Right cardiac atrium (tissue), 5 donors: ENCODE data around the gene ELOVL2. TPM values are rescaled to one million over a fixed set of nuclear protein-coding genes. Genes with fewer than 3 reads are reported as not detected.
"Not testable (repeated sequence)": the region's sequence is repeated elsewhere in the genome, so short reads cannot be mapped to it uniquely, and the experiment has no call there.

Experiments used
- ATAC-seq, 2 donors: fragments of 200-7000 bp; cut with Tn5 transposase; one replicate each; pipeline versions ENCODE4 v1.8.0 to v1.9.1; 2020; ENCODE audit warnings: moderate library complexity in 2 of 2, mild to moderate bottlenecking in 1 of 2
- DNase-seq, 3 donors: peaks; one replicate each; pipeline ENCODE4 v3.0.0-alpha.2; 2020
- H3K27ac ChIP-seq: one replicate; pipeline ENCODE4 v1.5.1; 2013; ENCODE audit warnings: mild to moderate bottlenecking, low read length, control low read depth, moderate library complexity
- H3K27me3 ChIP-seq: one replicate; pipeline ENCODE4 v1.6.1; 2013; ENCODE audit not compliant: control insufficient read depth, insufficient read depth
- H3K4me1 ChIP-seq: one replicate; pipeline ENCODE4 v1.6.1; 2013; ENCODE audit warnings: low read length; ENCODE audit not compliant: control insufficient read depth, insufficient read depth
- H3K4me3 ChIP-seq: one replicate; pipeline ENCODE4 v1.5.1; 2013; ENCODE audit warnings: low read length, control low read depth
- H3K9me3 ChIP-seq: one replicate; pipeline ENCODE4 v1.6.1; 2013; ENCODE audit warnings: low read length; ENCODE audit not compliant: control insufficient read depth
- WGBS: extraction: QIAGEN DNeasy Blood & Tissue Kit; methylation state at CpG from one replicate; pipeline ENCODE4 v1.1.7; 2013; 5-methylcytosine and 5-hydroxymethylcytosine counted together
- intact Hi-C, 4 donors: fragments of 100-400 bp; cut with DNase I; formaldehyde crosslinking; loops; one replicate each; pipeline versions ENCODE4 v1.11.0 to v1.14.0; 2022 to 2023
- long read RNA-seq, 4 donors: library from polyadenylated mRNA; unstranded; transcript quantifications; one replicate each; pipeline ENCODE4 v2.0.0, GENCODE V29; 2020 to 2021
- polyA plus RNA-seq: library from polyadenylated mRNA; stranded (reverse); fragments of 200-250 nt; gene quantifications from one replicate; pipeline ENCODE4 v1.2.3, GENCODE V29; 2013
- total RNA-seq, 4 donors: library from RNA; stranded (reverse); fragmentation: NEBNext Ultra II Directional; extraction: Animal tissue kit (Norgen Biotek cat#: 25700); gene quantifications; one replicate each; pipeline ENCODE4 v1.2.1, GENCODE V29; 2021
- donor health status: healthy with polysubstance abuse.
- donor health status: DM: no; HTN: yes; CAD: no.
- donor health status: DM: no; HTN: no; CAD: no.
- donor health status: DM: no; HTN: yes; CAD: no; lungs with severe emphysema.
- donor health status: DM: yes; HTN: yes; CAD: no.

Gene ELOVL2
- total RNA-seq, result 1 to 10 TPM in 2 of 4 donors, under 1 TPM in 2; 0.61 to 1.3 (median 0.97) TPM
- 1.4 TPM for polyA plus RNA-seq
- long read RNA-seq, donor 1, result 0 reads
- long read RNA-seq, donor 2, partial matches to known transcripts, result 0 of 1 reads
- long read RNA-seq, donor 2, other reads (novel, unspliced or antisense), result 0 of 1 reads
- long read RNA-seq, donor 3, partial matches to known transcripts, result 0 of 2 reads
- long read RNA-seq, donor 3, other reads (novel, unspliced or antisense), result 2 of 2 reads
- long read RNA-seq, donor 4, partial matches to known transcripts, result 0 of 2 reads
- long read RNA-seq, donor 4, other reads (novel, unspliced or antisense), result 1 of 2 reads

DNA sequence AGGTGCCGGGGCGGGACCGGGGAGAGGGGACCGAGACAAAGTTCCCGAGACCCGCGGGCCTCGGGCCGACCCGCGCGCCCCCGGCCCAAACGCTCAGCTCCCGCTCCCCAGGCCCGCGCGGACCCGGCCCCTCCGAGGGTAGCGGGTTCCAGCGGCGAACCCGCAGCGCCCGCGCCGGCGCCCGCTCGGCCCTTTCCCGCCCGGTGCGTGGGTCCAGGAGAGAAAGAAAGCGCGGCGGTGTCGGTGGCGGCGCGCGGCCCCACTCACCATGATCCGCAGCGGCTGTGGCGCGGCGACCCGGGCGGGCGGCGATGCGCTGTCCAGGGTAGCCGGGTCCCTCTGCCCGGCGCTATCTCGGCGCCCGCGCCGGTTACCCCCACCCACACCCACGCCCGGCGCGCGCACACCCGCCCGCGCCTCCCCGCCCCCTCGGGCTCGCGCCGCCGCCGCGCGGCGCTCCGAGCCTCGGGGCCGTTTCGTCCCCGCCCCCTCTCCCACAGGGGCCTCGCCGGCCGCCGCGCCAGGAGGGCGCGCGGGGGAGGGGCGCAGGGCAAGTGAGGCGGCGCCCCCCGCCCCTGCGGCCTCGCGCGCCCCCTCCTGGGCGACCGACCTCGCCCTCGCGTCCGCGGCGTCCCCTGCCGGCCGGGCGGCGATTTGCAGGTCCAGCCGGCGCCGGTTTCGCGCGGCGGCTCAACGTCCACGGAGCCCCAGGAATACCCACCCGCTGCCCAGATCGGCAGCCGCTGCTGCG, at the start of gene ELOVL2:
Gene ELOVL2, minus strand, starts transcription at position 345 of the 751 bp plus-strand sequence. Its CDS starts 75 bp downstream, at position 270.
- H3K27ac ChIP-seq, result no peak within 1 kb of the TSS

GRCh38 chr6:11093376-11093625, 49.2 kb upstream of the ELOVL2 start:
- no peaks in the 10 kb centered on the region for H3K9me3 ChIP-seq
- H3K4me1 ChIP-seq, result peaks cover 2% of the 10 kb centered on the region
- under 1% methylated on average over 17 of the region's 17 CpGs for WGBS
- peak overlapping the region; percentile 67 for H3K27ac ChIP-seq
- H3K4me3 ChIP-seq, result peak overlapping the region; percentile 87
- ATAC-seq (peak; percentile 11 to 12), DNase-seq (no peak)
- intact Hi-C loops, result no loop called here
- no peaks in the 10 kb centered on the region for H3K27me3 ChIP-seq

More for the DNA sequence above, at the start of gene ELOVL2:
- Histone ChIP-seq H3K4me1 (no peaks in the 10 kb centered on the region), H3K27me3 (no peaks in the 10 kb centered on the region), H3K4me3 (peak within 1 kb of the TSS; percentile 95), H3K9me3 (no peaks in the 10 kb centered on the region)
- peak; percentile 43 to 77 (median 77) for DNase-seq
- peak; percentile 93 to 96 for ATAC-seq
- intact Hi-C loops, result no loop called here
- WGBS, result 3% methylated on average over 124 of the region's 124 CpGs

GRCh38 chr6:11092668-11093375, 48.7 kb upstream of the ELOVL2 start:
- intact Hi-C loops, result no loop called here
- no peaks in the 10 kb centered on the region for H3K27me3 ChIP-seq
- ATAC-seq, result peak; percentile 8 to 19

GRCh38 chr6:11091141-11091540, 47.0 kb upstream of the ELOVL2 start:
- H3K9me3 ChIP-seq, ATAC-seq, intact Hi-C loops, H3K4me1 ChIP-seq, H3K4me3 ChIP-seq, H3K27ac ChIP-seq, DNase-seq, H3K27me3 ChIP-seq: not testable (repeated sequence)
- WGBS, result 94% methylated on average over 5 of the region's 5 CpGs

More at GRCh38 chr6:11092668-11093375, 48.7 kb upstream of the ELOVL2 start:
- Histone ChIP-seq H3K4me1 (peaks cover 2% of the 10 kb centered on the region), H3K4me3 (peak overlapping the region; percentile 87), H3K9me3 (no peaks in the 10 kb centered on the region), H3K27ac (peak overlapping the region; percentile 67)
- no peak for DNase-seq
- 6% methylated on average over 10 of the region's 10 CpGs for WGBS

GRCh38 chr6:11089695-11090094, 45.6 kb upstream of the ELOVL2 start:
- 88% methylated on average over 1 of the region's 1 CpG for WGBS
- Histone ChIP-seq H3K9me3 (no peaks in the 10 kb centered on the region), H3K4me3 (no peak overlapping the region), H3K27me3 (no peaks in the 10 kb centered on the region), H3K27ac (no peak overlapping the region), H3K4me1 (no peaks in the 10 kb centered on the region)
- intact Hi-C loops, result no loop called here
- DNase-seq (no peak), ATAC-seq (no peak)

DNA sequence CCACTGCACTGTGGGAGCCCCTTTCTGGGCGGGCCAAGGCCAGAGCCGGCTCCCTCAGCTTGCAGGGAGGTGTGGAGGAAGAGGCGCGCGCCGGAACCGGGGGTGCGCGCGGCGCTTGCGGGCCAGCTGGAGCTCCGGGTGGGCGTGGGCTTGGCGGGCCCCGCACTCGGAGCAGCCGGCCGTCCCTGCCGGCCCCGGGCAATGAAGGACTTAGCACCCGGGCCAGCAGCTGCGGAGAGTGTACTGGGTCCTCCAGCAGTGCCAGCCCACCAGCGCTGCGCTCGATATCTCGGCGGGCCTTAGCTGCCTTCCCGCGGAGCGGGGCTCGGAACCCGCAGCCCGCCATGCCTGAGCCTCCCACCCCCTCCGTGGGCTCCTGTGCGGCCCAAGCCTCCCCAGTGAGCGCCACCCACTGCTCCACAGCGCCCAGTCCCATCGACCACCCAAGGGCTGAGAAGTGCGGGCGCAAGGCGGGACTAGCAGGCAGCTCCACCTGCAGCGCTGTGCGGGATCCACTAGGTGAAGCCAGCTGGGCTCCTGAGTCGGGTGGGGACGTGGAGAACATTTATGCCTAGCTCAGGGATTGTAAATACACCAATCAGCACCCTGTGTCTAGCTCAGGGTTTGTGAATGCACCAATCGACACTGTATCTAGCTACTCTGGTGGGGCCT, 43.2 kb upstream of the ELOVL2 start:
- H3K27me3 ChIP-seq, intact Hi-C loops, H3K9me3 ChIP-seq, DNase-seq, H3K4me3 ChIP-seq, ATAC-seq, H3K4me1 ChIP-seq, H3K27ac ChIP-seq: not testable (repeated sequence)
- WGBS, result 89% methylated on average over 47 of the region's 47 CpGs

GRCh38 chr6:11085758-11086435, 41.8 kb upstream of the ELOVL2 start:
- 46% methylated on average over 3 of the region's 3 CpGs for WGBS
- Histone ChIP-seq H3K4me3 (no peak overlapping the region), H3K27ac (no peak overlapping the region), H3K9me3 (no peaks in the 10 kb centered on the region), H3K27me3 (no peaks in the 10 kb centered on the region), H3K4me1 (no peaks in the 10 kb centered on the region)
- intact Hi-C loops, result no loop called here
- no peak for DNase-seq
- ATAC-seq, result no peak

DNA sequence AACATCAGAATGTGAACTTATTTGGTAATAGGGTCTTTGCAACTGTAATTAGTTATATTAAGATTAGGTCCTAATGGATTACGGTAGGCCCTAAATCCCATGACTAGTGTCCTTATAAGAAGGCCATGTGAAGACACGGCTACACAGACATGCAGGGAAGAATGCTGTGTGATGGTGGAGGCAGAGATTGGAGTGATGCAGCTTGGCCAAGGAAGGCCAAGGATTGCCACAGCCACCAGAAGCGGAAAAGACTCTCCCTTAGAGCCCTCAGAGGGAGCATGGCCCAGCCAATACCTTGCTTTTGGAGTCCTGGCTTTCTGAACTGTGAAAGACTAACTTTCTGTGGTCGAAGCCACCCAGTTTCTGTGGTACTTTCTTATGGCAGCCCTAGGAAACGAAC, 39.9 kb upstream of the ELOVL2 start:
- ATAC-seq (no peak), DNase-seq (no peak)
- Histone ChIP-seq H3K27ac (no peak overlapping the region), H3K4me1 (no peaks in the 10 kb centered on the region), H3K9me3 (no peaks in the 10 kb centered on the region), H3K27me3 (no peaks in the 10 kb centered on the region), H3K4me3 (no peak overlapping the region)
- intact Hi-C loops, result no loop called here
- WGBS, result 86% methylated on average over 5 of the region's 5 CpGs

DNA sequence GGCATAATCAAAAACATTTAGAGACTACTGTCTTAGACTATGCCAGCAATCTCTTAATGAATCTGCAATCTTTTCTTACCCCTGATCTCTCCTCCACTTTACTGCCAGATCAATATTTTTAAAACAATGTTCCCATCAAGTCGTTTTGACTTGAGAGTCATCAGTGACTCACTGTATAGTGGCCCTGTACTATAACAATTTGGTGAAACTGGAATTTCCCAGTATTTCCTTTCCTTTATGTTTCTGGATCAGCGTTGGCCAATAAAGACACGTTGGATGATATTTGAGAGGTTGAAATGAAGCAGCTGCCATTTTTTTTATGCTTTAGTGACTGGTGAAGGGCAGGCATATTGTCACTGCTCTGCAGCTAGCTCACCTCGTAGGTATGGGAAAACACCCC, 39.4 kb upstream of the ELOVL2 start:
- Histone ChIP-seq H3K27me3 (no peaks in the 10 kb centered on the region), H3K4me1 (no peaks in the 10 kb centered on the region), H3K9me3 (no peaks in the 10 kb centered on the region), H3K4me3 (no peak overlapping the region), H3K27ac (no peak overlapping the region)
- ATAC-seq, result no peak
- intact Hi-C loops, result no loop called here
- 74% methylated on average over 4 of the region's 4 CpGs for WGBS
- no peak for DNase-seq

DNA sequence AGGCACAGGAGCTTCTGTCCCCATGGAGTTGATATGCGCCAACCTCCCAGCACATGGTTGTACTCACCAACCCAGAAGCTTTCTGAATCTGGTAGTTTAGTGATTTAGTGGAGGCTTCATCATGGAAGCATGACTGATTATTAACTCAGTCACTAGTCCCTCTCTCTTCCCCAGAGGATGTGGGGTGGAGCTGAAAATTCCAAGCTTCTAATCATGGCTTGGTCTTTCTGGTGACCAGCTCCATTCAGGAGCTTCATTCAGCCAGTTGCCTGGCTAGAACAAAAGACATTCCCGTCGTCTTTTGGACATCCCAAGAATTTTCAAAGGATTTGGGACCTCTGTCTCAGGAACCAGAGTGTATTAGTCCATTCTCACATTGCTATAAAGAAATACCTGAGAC, 36.2 kb upstream of the ELOVL2 start:
- Histone ChIP-seq H3K27ac (no peak overlapping the region), H3K4me1 (no peaks in the 10 kb centered on the region), H3K9me3 (no peaks in the 10 kb centered on the region), H3K27me3 (no peaks in the 10 kb centered on the region), H3K4me3 (no peak overlapping the region)
- intact Hi-C loops, result no loop called here
- WGBS, result 70% methylated on average over 3 of the region's 3 CpGs
- ATAC-seq, result no peak
- no peak for DNase-seq
